GM18870 (cell line): ENCODE results near the gene OR52B6.
A peak's percentile ranks its signal among the peaks of the same experiment; 100 is the strongest.
"Not testable (repeated sequence)": the region's sequence is repeated elsewhere in the genome, so short reads cannot be mapped to it uniquely, and the experiment has no call there.

Source experiments
- ATAC-seq: cut with Tn5 transposase; IDR thresholded peaks from one replicate; pipeline ENCODE4 v1.9.1; 2021; ENCODE audit warnings: moderate library complexity; ENCODE audit not compliant: unreplicated experiment

OR52B6 gene

DNA sequence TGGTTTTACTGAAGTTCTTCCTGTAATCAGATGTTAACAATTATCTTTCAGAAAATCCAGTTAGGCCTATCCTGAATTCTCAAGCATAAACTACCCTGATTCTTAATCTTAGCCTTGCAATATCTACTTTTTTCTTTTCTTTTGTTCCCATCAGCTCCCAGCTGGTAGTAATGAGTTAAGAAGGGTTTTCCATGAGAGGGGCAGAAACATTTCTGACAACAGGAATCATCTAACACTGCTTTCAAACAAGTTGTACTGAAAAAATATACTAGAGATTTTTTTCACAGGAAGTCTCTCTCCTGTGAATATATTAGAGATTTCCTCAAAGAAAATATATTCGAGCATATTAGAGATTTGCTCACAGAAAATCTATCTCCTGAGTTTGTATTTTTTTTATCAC lies 12.5 kb downstream of the OR52B6 start:
- no peak for ATAC-seq

DNA sequence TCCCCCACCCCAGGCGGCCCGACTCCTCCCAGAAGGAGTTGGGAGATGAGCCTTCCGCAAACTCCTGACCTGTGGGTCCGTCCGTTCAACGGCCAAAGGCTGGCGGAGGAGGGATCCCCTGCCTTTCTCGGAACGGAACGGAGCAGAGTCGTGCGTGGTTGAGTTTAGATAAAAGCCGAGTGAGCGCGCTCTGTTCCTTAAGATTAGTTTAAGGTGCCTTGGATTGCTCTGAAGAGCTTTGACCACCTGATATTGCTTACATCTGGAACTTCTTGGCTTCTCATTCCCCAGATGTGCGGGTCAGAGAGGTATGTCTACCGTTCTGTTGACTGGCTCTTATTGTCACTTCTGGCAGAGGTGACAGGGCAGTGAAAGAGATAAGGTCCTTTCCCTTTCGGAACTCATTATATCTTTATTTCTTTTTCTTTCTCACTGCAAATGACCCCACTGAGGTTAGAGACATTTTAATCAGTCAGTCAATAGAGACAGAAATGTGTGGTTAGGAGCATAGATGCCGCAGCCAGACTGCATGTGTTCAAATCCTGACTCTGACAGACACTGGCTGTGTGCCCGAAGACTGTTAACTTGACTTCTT lies 16.0 kb downstream of the OR52B6 start, which contains the start of gene TRIM6:
Gene TRIM6 (plus strand): TSS at position 31 of the 595 bp plus-strand sequence. CDS start 261 bp downstream, at position 292.
- peak; percentile 47 for ATAC-seq

DNA sequence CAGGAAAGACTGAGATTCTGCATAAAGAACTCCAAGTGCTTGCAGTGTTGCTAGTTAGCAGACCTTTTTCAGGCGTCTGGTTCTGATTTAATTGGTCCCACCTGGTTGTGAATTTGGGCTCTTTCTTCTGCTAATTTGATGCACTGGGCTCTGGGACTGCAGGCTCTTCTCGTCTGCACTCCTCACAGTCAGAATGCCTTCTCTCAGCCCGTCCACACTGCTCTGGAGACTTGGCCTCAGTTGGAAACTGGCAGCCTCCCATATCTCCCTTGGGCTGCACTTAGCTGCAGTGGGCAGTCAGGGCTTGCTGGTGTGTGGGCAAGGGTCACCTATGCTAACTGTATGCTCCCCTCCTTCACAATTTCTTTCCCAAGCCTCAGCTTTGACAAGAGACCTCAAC lies 17.3 kb downstream of the OR52B6 start:
- ATAC-seq = no peak

DNA sequence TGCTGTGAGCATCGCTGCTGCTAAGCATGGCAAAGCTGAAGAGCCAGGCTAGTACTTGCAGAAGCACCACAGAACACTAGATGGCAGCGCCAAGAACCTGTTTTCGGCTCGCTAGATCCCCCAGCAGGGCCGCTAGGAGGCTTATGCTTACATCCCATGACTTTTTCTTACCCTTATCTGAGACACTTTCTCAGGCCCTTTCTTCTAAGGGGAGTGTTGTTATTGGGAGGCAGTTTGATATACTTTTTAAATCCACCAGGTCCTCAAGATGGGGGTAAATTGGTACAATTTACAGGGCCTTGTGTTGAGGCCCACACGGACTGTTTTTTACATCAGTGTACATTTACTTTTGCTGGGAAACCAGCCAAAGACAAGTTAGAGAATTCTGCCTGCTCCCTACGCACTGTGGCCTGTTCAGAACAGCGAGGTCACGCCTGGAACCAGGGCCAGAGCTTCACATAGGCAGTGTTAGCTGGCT lies 19.7 kb downstream of the OR52B6 start:
- peak; percentile 83 for ATAC-seq

DNA sequence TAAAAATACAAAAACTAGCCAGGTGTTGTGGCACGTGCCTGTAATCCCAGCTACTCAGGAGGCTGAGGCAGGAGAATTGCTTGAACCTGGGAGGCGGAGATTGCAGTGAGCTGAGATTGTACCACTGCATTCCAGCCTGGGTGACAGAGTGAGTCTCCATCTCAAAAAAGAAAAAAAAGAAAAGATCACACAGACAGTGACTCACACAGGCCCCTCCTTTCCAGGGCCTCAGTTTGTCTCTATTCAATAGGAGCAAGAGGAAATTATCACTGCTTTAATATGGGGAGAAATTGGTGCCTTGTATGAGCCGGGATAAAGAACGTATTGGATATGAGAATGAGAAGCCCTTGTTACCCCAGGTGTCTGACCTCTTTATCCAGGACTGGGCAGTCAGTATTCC lies 22.1 kb downstream of the OR52B6 start:
- ATAC-seq = not testable (repeated sequence)

DNA sequence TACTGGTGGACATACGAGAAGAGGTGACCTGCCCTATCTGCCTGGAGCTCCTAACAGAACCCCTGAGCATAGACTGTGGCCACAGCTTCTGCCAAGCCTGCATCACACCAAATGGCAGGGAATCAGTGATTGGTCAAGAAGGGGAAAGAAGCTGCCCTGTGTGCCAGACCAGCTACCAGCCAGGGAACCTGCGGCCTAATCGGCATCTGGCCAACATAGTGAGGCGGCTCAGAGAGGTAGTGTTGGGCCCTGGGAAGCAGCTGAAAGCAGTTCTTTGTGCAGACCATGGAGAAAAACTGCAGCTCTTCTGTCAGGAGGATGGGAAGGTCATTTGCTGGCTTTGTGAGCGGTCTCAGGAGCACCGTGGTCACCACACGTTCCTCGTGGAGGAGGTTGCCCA lies 22.6 kb downstream of the OR52B6 start:
- ATAC-seq = no peak

DNA sequence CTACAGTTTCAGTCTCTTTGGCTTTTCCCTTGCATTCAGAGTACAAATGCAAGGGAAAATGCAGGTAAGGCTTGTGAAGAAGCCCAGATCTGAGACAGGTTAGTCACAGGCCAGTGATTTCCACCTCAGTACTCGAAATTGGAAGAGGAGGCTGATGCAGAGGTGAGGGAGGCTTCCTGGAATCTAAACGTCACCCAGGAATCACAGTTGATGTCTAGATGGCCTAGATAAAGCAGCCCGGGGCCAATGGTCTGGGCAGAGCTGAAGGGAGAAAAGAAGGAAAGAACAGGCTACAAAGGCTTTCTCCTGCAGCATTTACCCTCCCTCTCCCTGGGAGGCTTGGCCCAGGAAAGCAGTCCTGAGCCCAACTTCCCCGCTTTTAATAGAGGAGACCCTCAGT lies 24.2 kb downstream of the OR52B6 start:
- ATAC-seq = no peak

DNA sequence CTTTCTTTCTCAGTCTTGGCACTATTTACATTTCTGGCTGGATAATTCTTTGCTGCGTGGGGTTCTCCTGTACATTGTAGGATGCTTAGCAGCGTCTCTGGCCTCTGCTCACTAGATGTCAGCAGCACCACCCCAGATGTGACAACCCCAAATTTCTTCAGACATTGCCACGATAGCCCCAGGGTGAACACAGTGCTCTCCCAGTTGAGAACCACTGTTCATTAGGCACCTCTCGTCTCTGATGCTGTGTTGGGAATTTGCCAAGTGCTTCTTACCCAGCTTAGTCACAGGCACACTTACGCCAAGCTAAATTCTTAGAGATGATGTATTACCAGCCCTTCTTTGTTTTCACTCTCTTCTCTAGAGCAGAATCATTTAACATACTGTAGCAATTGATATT lies 25.2 kb downstream of the OR52B6 start:
- ATAC-seq = no peak

DNA sequence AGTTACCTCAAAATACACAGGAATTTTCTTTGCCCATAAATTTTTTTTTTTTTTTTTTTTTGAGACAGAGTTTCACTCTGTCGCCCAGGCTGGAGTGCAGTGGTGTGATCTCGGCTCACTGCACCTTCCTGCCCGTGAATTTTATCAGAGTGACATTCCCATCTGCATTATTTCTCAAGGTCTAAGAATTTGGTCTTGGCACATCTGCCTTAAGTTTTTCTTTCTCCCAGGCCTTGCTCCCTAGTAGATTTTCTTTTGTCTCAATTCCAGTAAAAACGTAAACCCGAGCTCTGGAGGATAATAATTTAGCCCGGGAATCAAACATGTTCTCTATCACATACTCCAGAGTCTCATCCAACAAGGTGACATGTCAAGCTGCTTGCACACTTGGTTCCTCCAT lies 28.1 kb downstream of the OR52B6 start:
- ATAC-seq = no peak

DNA sequence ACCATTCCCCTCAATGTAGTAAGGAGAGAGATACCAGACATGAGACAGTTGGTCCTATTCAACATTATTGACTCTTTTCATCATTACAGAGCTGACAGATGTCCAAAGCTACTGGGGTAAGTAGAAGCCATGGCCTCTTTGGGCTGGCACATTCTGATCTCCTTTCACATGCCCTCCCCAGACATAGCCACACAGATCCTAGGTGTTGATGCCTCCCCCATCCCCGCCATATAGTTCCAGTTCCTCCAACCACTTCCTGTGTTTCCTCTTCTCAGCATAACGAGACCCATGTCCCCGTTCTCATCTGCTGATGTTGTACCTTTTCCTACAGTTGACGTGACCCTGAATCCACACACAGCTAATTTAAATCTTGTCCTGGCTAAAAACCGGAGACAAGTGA lies 29.8 kb downstream of the OR52B6 start:
- ATAC-seq = no peak

DNA sequence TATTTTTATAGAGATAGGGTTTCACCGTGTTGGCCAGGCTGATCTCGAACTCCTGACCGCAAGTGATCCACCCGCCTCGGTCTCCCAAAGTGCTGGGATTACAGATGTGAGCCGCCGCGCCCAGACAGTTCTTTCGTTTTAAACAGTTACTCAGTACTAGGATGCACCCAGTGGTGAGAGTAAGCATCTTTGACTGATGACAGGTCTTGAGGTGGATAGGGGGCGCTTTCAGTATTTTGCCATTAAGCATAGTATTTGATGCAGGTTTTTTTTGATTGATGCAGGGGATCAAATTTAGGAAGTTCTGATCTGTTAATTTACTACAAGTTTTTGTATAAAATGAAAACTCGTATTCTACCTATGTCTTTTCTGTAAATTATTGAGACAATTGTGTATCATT lies 30.9 kb downstream of the OR52B6 start:
- ATAC-seq = no peak

DNA sequence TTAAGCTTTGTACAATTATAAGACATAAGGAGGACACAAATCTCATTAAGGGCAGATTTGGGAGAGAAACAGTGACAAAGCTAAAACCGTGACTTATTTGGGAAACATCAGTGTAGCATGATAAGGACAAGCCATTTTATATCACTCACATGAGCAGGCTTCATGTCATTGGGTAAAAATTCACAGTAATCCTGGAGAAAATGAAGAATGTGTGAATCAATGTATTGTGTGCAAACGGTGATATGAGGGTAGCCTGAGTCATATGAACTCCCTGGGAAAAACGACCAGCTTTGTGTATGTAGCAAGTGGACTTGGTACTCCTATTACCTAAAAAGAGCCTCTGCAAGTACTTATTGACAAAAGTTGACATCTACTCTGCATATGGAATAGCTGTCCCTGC lies 38.1 kb downstream of the OR52B6 start:
- no peak for ATAC-seq

DNA sequence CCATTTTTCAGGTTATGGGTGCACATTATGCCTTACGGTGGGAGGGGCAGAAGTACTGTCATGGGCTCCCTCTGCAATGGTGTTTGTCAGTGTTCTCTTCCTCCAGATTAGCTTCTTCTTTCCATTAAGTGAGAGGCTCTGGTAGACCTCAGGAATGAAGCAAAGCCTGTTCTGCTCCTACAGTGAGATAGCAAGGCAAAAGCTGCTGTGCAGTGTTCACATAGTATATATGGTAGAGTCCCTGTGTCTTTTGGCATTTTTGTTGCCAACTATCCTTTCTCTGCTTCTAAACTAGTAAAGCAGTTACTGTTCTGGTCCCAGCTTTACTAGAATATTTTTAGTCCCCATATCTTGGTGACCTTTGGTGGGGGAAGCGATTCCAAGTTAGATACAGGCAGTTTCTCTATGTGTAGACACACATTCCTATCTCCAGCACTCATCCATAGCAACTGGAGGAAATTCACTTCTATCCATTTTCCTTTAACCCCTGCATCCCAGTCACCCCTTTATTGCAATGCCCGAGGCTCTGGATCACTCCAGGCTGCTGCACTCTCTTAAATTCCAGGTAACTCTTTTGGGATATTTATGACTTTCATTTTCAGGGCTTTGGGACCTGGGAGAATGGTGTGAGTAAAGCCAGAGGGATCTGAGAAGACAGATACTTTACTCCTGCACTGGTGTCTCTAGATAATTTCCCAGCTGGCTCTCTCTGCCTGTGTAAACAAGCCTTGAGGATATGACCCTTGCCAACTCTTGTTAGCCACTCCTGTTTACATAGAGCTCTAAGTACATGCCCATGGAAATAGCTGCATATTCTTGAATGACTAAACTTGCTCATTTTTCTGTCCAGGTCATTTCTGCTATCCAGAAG lies 40.2 kb downstream of the OR52B6 start:
- no peak for ATAC-seq

DNA sequence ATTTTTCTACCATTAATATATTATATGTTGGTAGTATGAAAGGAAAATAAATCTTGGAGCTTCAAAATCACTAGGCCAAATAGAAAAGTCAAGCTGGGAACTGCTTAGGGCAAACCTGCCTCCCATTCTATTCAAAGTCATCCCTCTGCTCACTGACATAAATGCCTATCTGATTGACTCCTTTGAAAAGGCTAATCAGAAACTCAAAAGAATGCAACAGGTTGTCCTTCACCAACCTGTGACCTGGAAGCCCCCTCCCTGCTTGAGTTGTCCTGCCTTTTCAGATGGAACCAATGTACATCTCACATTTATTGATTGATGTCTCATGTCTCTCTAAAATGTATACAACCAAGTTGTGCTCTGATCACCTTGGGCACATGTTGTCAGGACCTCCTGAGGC lies 40.9 kb downstream of the OR52B6 start:
- no peak for ATAC-seq

DNA sequence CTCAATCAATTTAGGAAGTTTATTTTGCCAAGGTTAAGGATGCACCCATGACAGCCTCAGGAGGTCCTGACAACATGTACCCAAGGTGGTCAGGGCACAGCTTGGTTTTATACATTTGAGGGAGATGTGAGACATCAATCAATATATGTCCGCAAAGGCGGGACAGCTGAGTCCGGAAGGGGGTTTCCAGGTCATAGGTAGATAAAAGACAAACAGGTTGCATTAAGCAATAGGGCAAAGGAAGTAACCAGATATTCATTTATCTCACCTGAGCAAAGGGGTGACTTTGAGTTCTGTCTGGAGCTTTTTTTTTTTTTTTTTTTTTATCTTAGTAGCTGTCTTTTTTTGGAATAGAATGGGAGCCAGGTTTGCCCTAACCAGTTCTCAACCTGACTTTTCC lies 42.1 kb downstream of the OR52B6 start:
- no peak for ATAC-seq

DNA sequence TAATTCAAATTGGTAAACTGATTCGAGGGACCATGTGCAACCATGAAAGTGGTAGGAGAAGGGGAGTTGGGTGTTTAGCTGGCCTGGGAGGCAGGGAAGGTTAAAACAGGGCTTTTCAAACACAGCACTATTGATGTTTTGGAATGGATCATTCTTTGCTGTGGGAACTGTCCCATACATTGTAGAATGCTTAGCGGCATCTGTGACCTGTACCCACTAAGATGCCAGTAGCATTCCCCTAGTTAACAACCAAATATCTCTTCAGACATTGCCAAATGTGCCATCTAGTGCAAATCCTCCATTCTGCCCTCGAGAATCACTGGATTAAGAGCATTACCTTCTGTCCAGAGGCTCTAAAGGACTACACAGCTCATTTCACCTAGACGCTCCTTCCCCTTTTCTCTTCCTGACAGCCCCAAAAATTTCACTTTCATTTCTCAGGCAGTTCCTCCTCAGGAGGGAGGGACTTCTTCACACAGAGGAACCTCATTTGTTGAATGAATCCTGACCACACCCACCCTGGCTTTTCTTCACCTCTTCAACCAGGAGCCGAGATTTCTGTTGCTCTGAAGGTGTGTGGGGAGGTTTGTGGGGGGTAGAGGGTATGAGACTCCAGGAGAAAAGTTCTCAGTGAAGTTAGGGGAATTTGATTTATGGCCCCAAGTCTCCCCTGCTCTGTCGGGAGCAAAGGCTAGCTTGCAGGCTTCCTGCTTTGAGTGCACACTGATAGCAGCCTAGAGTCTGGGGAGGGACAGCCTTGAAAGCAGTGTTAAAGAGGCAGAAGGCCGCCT lies 44.0 kb downstream of the OR52B6 start, which contains the start of gene TRIM34:
Gene TRIM34 (plus strand): TSS at position 513 of the 791 bp plus-strand sequence. CDS start 7,331 bp downstream, outside the sequence.
- peak; percentile 98 for ATAC-seq

DNA sequence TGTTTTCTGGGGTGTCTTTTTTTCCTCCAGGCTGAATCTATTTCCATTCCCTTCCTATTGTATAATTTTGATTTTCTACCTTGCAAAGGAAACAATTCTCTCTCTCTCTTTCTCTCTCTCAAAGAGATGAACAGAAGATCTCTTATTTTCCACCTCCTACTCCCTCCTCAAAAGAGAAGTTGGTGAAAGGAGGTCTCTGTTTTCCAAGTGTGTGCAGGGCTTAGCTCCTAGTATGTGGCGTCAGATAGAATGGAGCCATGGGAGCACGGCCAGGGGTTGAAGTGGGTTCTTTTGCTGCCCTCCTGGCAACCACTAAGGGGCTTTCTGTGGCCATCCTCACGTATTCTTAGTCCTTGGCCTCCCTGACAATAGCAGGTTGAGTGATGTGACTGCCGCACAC lies 44.6 kb downstream of the OR52B6 start:
- peak; percentile 1 for ATAC-seq

DNA sequence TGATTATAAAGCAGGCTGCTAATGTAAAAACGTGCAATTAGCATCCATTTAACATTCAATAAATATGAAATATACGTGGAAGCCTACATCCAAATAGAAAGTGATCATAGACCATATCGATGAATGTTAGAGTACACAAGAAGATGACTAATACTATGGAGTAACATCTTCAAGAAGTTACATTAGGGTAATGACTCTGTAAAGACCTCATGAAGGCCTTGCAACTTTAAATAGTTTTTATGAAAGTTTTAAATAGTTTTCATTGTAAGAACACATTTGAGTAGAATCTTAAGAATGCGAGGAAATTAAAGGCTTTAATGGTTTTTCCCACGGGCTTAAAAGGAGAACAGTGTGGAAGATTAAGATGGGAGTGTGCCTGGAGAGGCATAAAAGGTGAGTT lies 45.5 kb downstream of the OR52B6 start:
- no peak for ATAC-seq

DNA sequence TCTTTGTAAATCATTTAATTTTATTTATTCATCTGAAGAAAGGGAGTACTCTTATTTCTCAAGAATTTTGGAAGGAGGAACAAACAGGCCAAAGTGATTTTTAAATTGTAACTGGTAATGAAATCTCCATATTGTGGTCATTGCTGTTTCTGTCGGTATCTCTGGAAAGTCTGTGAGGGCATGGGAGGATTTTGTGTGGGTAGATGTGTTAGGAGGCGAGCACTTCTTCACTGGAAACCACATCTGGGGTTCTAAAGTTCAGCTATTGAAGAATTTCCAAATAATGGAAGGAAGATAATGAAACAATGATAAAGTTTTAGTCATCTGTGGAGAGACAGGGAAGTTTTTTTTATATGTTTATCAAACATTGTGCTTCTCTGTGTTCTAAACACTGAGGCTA lies 50.7 kb downstream of the OR52B6 start:
- ATAC-seq = peak; percentile 9
